Measurements from ENCODE around the gene DLX1.

DLX1 gene

DNA sequence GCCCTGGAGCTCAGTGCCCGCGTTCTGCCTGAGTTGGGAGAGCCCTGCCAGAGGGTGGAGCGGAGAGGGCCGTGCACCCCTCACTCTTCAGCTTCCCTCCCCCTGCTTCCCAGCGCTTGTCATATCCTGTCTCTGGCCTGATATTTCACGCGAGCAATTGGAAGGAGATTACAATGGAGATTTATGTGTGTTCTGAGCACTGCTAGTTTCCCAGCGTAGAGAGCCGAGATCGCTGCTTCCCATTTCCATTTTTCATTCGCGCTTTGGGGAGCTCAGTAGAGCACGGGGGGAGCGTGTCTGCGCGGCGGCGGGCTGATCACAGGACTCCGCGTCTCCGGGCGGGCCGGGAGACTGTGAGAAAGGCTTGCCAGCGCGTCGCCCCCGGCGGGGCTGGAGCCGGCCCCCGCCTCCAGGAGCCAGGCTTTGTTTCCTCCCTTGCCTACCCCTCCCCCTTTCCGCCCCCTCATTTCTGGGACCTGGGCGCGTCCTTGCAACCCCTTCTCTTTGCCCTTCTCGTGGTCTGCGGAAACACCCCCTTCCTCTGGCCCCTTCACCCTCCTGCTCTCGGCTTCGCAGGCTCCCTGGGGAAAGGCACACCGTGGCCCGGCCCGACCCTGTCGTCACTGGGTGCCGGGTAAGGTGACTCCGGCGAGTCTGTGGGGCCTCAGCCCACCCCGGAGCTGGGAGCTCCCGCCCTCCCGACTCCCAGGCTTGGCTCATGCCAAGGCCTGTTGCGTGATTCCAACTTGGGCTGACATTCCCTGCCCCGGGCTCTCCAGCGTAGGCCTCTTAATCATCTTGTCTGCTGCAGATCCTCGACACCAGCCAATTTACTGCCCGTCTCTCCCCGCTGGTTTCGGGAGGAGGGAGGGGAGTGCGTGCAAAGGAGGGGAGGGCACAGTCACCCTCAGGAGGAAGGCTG lies 11.6 kb downstream of the DLX1 start:
- no peak for FAIRE-seq
- no peak for DNase-seq (ENCODE audit: insufficient read length, low spot score)
- TF ChIP-seq PAX5 (IDR thresholded peaks at IDR 0.05; ENCODE audit: insufficient read depth, low read length, severe bottlenecking), result no peak
- no peak for TF ChIP-seq POLR2AphosphoS5 (IDR thresholded peaks at IDR 0.05; ENCODE audit: low read depth, low read length)
- TF ChIP-seq POLR2A (IDR thresholded peaks at IDR 0.05; ENCODE audit: low read depth, low read length), result no peak
- no peak for TF ChIP-seq TAF1 (IDR thresholded peaks at IDR 0.05; ENCODE audit: low read depth, low read length)
- TF ChIP-seq SPI1 (IDR thresholded peaks at IDR 0.05; ENCODE audit: low read depth, low read length), result no peak
- TF ChIP-seq POU2F2 (IDR thresholded peaks at IDR 0.05; ENCODE audit: low read depth, low read length), result no peak

GRCh38 chr2:172097557-172098131 lies 12.3 kb downstream of the DLX1 start:
- DNase-seq (ENCODE audit: insufficient read length, low spot score), result no peak
- TF ChIP-seq POLR2A (IDR thresholded peaks at IDR 0.05; ENCODE audit: low read depth, low read length), result no peak
- TF ChIP-seq TAF1 (IDR thresholded peaks at IDR 0.05; ENCODE audit: low read depth, low read length), result no peak
- TF ChIP-seq POLR2AphosphoS5 (IDR thresholded peaks at IDR 0.05; ENCODE audit: low read depth, low read length), result no peak
- TF ChIP-seq SPI1 (IDR thresholded peaks at IDR 0.05; ENCODE audit: low read depth, low read length), result no peak
- TF ChIP-seq POU2F2 (IDR thresholded peaks at IDR 0.05; ENCODE audit: low read depth, low read length), result no peak
- TF ChIP-seq PAX5 (IDR thresholded peaks at IDR 0.05; ENCODE audit: insufficient read depth, low read length, severe bottlenecking), result no peak
- no peak for FAIRE-seq

DNA sequence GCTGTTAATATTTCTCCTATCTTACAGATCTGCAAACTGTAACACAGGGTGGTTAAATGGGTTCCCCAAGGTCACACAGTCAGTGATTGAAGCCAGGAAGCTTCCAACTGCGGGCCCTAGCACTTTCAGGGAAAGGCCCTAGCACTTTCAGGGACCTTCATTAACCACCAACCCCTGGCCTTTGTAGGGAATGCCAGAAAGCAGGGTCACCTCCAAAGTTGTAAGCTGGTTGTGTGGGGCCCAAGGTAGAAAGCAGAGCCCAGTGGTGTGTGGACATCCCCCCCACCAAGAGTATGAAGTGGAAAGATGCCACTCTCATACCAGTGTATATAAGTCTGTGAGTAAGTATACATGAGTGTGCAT lies 13.0 kb downstream of the DLX1 start:
- FAIRE-seq, result no peak
- no peak for DNase-seq (ENCODE audit: insufficient read length, low spot score)
- TF ChIP-seq POLR2AphosphoS5 (IDR thresholded peaks at IDR 0.05; ENCODE audit: low read depth, low read length) (no peak), POLR2A (IDR thresholded peaks at IDR 0.05; ENCODE audit: low read depth, low read length) (no peak), SPI1 (IDR thresholded peaks at IDR 0.05; ENCODE audit: low read depth, low read length) (no peak), POU2F2 (IDR thresholded peaks at IDR 0.05; ENCODE audit: low read depth, low read length) (no peak), PAX5 (IDR thresholded peaks at IDR 0.05; ENCODE audit: insufficient read depth, low read length, severe bottlenecking) (no peak), TAF1 (IDR thresholded peaks at IDR 0.05; ENCODE audit: low read depth, low read length) (no peak)

GRCh38 chr2:172098650-172099471 lies 13.6 kb downstream of the DLX1 start:
- TF ChIP-seq TAF1 (IDR thresholded peaks at IDR 0.05; ENCODE audit: low read depth, low read length) (no peak), POU2F2 (IDR thresholded peaks at IDR 0.05; ENCODE audit: low read depth, low read length) (no peak), PAX5 (IDR thresholded peaks at IDR 0.05; ENCODE audit: insufficient read depth, low read length, severe bottlenecking) (no peak), POLR2A (IDR thresholded peaks at IDR 0.05; ENCODE audit: low read depth, low read length) (no peak), POLR2AphosphoS5 (IDR thresholded peaks at IDR 0.05; ENCODE audit: low read depth, low read length) (no peak), SPI1 (IDR thresholded peaks at IDR 0.05; ENCODE audit: low read depth, low read length) (no peak)
- DNase-seq (ENCODE audit: insufficient read length, low spot score) (no peak), FAIRE-seq (peak; percentile 89)

GRCh38 chr2:172099472-172100079 lies 14.3 kb downstream of the DLX1 start:
- TF ChIP-seq TAF1 (IDR thresholded peaks at IDR 0.05; ENCODE audit: low read depth, low read length) (no peak), POU2F2 (IDR thresholded peaks at IDR 0.05; ENCODE audit: low read depth, low read length) (no peak), SPI1 (IDR thresholded peaks at IDR 0.05; ENCODE audit: low read depth, low read length) (no peak), POLR2A (IDR thresholded peaks at IDR 0.05; ENCODE audit: low read depth, low read length) (no peak), PAX5 (IDR thresholded peaks at IDR 0.05; ENCODE audit: insufficient read depth, low read length, severe bottlenecking) (no peak), POLR2AphosphoS5 (IDR thresholded peaks at IDR 0.05; ENCODE audit: low read depth, low read length) (no peak)
- no peak for FAIRE-seq
- no peak for DNase-seq (ENCODE audit: insufficient read length, low spot score)

DNA sequence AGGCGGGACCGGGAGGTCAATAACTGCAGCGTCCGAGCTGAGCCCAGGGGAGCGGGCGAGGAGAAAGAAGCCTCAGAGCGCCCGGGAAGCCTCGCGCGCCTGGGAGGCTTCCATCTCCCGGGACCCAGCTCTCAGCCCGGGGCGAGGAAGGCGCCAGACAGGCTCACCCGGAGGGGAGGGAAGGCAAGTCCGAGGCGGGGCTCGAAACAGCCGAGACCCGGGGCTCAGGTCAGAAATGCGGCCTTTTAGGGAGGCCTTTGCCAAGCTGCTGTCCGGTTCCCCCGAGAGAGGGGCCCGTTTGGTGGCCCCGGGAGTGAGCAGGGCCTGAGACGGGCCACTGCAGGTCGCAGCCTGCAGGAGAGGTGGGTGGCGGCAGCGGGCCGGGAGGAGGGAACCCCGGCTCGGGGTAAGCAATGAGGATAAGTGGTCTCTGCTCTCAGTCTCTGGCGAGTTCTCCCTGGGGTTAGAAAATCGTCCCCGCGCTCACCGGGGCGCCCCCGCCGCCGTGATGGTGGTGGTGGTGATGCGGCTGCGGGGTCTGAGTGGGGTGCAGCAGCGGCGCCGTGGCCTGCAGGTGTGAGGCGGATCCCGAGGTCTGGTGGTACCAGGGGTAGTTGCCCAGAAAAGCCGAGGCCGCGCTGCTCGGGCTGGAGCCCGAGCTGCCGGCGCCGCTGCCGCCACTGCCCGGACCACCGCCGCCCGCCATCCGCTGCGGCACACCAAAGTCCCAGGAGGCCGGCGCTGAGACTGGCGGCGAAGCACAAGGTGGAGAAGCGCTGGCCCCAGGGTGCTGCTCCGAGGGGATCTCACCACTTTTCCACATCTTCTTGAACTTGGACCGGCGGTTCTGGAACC lies 15.0 kb downstream of the DLX1 start:
- FAIRE-seq, result no peak
- TF ChIP-seq SPI1 (IDR thresholded peaks at IDR 0.05; ENCODE audit: low read depth, low read length) (no peak), TAF1 (IDR thresholded peaks at IDR 0.05; ENCODE audit: low read depth, low read length) (no peak), POLR2AphosphoS5 (IDR thresholded peaks at IDR 0.05; ENCODE audit: low read depth, low read length) (no peak), POU2F2 (IDR thresholded peaks at IDR 0.05; ENCODE audit: low read depth, low read length) (no peak), PAX5 (IDR thresholded peaks at IDR 0.05; ENCODE audit: insufficient read depth, low read length, severe bottlenecking) (no peak), POLR2A (IDR thresholded peaks at IDR 0.05; ENCODE audit: low read depth, low read length) (no peak)
- no peak for DNase-seq (ENCODE audit: insufficient read length, low spot score)

- TF ChIP-seq POLR2A (IDR thresholded peaks at IDR 0.05; ENCODE audit: low read depth, low read length), result no peak
- no peak for TF ChIP-seq PAX5 (IDR thresholded peaks at IDR 0.05; ENCODE audit: insufficient read depth, low read length, severe bottlenecking)
- TF ChIP-seq SPI1 (IDR thresholded peaks at IDR 0.05; ENCODE audit: low read depth, low read length), result no peak
- TF ChIP-seq TAF1 (IDR thresholded peaks at IDR 0.05; ENCODE audit: low read depth, low read length), result no peak
- no peak for TF ChIP-seq POLR2AphosphoS5 (IDR thresholded peaks at IDR 0.05; ENCODE audit: low read depth, low read length)
- TF ChIP-seq POU2F2 (IDR thresholded peaks at IDR 0.05; ENCODE audit: low read depth, low read length), result no peak
- no peak for DNase-seq (ENCODE audit: insufficient read length, low spot score)
- FAIRE-seq, result no peak
Measured at GRCh38 chr2:172100935-172101820, 15.9 kb downstream of the DLX1 start.
